ENCODE measurements around the gene CARS2. TPM values are rescaled to one million over a fixed set of nuclear protein-coding genes. Genes with fewer than 3 reads are reported as not detected.

The CARS2 gene
- total and polyA plus RNA-seq, 2 donors (not counting 3 experiments of a cell fraction or from before 2014, with no cell fraction given): 42.0 to 51.2 TPM

DNA sequence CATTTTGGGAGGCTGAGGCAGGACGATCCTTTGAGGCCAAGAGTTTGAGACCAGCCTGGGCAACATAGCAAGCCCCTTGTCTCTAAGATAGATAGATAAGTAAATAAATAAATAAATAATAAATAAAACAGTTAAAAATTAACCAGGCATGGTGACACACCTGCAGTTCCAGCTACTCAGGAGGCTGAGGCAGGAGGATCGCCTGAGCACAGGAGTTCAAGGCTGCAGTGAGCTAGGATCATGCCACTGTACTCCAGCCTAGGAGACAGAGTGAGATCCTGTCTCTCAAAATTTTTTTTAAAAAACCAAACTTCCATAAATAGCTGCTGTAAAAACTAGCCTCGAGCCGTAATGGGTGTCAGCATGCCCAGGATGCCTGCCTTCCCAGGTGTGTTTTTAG, 104.9 kb downstream of the CARS2 start:
- Histone ChIP-seq H3K9me1 (replicated peaks; ENCODE audit: control insufficient read depth, extremely low read depth, insufficient read depth, low read length) (no peaks in the 10 kb centered on the region), H3K4me1 (ENCODE audit: control insufficient read depth, extremely low read depth, insufficient read depth, low read length) (no peaks in the 10 kb centered on the region), H3K27me3 (ENCODE audit: control insufficient read depth in 2 of 2, insufficient read depth in 2 of 2, low read length in 2 of 2) (peaks cover 4 to 7% of the 10 kb centered on the region in 2 experiments), H3K9ac (replicated peaks; ENCODE audit: extremely low read depth, insufficient read depth, low read length) (no peak overlapping the region), H3K27ac (ENCODE audit: insufficient read depth, low read depth, low read length) (no peak overlapping the region), H3K4me2 (ENCODE audit: insufficient read depth, low read length) (no peak overlapping the region), H4K20me1 (replicated peaks; ENCODE audit: control insufficient read depth, extremely low read depth, insufficient read depth, low read length) (no peaks in the 10 kb centered on the region), H2AFZ (ENCODE audit: low read depth, low read length) (no peak overlapping the region), H3K9me3 (replicated peaks; ENCODE audit: control insufficient read depth, insufficient read depth, low read length) (no peaks in the 10 kb centered on the region), H3K79me2 (ENCODE audit: control insufficient read depth, insufficient read depth, low read length) (no peaks in the 10 kb centered on the region), H3K4me3 (replicated peaks in 1 of 3; ENCODE audit: insufficient read depth in 1 of 3, low read depth in 1 of 3, low read length in 3 of 3) (no peak overlapping the region), H3K36me3 (ENCODE audit: control insufficient read depth in 2 of 2, extremely low read depth in 1 of 2, insufficient read depth in 2 of 2, low read length in 2 of 2) (no peaks in the 10 kb centered on the region)
- DNase-seq (ENCODE audit: low read depth, low spot score) (no peak), FAIRE-seq (no peak)
- no TSS peak for BruUV-seq (replicated peaks)
- dilution Hi-C loops (cut with MboI; ENCODE audit: extremely low pct_ligation_motif_present, low sequenced_read_pairs): no loop called here
- POLR2A ChIA-PET: no interaction called here
- CTCF ChIA-PET: interaction anchor here (1.1 to 1.3 kb wide), 2 partner anchors 16 to 146 kb away, joined by 3 read pairs; no protein-coding TSS in a partner anchor
- TF ChIP-seq POLR2AphosphoS5 (IDR thresholded peaks at IDR 0.05; ENCODE audit: insufficient read depth, low read depth, low read length) (no peak), GATA2 (IDR thresholded peaks at IDR 0.05; ENCODE audit: insufficient read depth, insufficient read length, low read depth, low read length) (no peak), EZH2 (IDR thresholded peaks at IDR 0.05; ENCODE audit: borderline replicate concordance, low read depth, low read length, severe bottlenecking) (no peak), JUN (IDR thresholded peaks at IDR 0.05; ENCODE audit: borderline replicate concordance, insufficient read depth, insufficient read length, low read depth) (no peak), POLR2A (IDR thresholded peaks at IDR 0.05; ENCODE audit: low read depth, low read length) (no peak), MYC (IDR thresholded peaks at IDR 0.05; ENCODE audit: low read depth, low read length) (no peak), FOS (IDR thresholded peaks at IDR 0.05; ENCODE audit: borderline replicate concordance, insufficient read depth, low read length) (no peak)
- TF ChIP-seq, protein P1, sequence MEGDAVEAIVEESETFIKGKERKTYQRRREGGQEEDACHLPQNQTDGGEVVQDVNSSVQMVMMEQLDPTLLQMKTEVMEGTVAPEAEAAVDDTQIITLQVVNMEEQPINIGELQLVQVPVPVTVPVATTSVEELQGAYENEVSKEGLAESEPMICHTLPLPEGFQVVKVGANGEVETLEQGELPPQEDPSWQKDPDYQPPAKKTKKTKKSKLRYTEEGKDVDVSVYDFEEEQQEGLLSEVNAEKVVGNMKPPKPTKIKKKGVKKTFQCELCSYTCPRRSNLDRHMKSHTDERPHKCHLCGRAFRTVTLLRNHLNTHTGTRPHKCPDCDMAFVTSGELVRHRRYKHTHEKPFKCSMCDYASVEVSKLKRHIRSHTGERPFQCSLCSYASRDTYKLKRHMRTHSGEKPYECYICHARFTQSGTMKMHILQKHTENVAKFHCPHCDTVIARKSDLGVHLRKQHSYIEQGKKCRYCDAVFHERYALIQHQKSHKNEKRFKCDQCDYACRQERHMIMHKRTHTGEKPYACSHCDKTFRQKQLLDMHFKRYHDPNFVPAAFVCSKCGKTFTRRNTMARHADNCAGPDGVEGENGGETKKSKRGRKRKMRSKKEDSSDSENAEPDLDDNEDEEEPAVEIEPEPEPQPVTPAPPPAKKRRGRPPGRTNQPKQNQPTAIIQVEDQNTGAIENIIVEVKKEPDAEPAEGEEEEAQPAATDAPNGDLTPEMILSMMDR (IDR thresholded peaks at IDR 0.05; ENCODE audit: extremely low read depth in 1 of 2, insufficient read depth in 1 of 2, low read depth in 1 of 2, low read length in 2 of 2): no peak
- TF ChIP-seq, protein P2, sequence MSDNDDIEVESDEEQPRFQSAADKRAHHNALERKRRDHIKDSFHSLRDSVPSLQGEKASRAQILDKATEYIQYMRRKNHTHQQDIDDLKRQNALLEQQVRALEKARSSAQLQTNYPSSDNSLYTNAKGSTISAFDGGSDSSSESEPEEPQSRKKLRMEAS (IDR thresholded peaks at IDR 0.05; ENCODE audit: insufficient read depth, insufficient read length): no peak
- intact Hi-C loops (cut with micrococcal nuclease): no loop called here
